Activated T-cell treated with anti-CD3 and anti-CD28 coated beads for 1 hour (primary cell): Measurements from ENCODE around the gene XPNPEP2.

ENCODE experiments used
- DNase-seq: peaks from one replicate; pipeline ENCODE4 v3.0.0-alpha.2; 2020; ENCODE audit warnings: low read depth

Gene XPNPEP2

GRCh38 chrX:129750971-129751370 is 12.2 kb downstream of the XPNPEP2 start:
- DNase-seq, result no peak

- no peak for DNase-seq
Observed at GRCh38 chrX:129754056-129755024, 15.6 kb downstream of the XPNPEP2 start.

GRCh38 chrX:129755779-129756650 is 17.2 kb downstream of the XPNPEP2 start:
- no peak for DNase-seq

- no peak for DNase-seq
Observed at GRCh38 chrX:129759576-129760061, 20.8 kb downstream of the XPNPEP2 start.

- DNase-seq, result no peak
Observed at GRCh38 chrX:129760155-129760554, 21.4 kb downstream of the XPNPEP2 start.

GRCh38 chrX:129760981-129761380 is 22.2 kb downstream of the XPNPEP2 start:
- no peak for DNase-seq

GRCh38 chrX:129761596-129761995 is 22.8 kb downstream of the XPNPEP2 start:
- no peak for DNase-seq

- DNase-seq, result no peak
Observed at GRCh38 chrX:129762448-129762847, 23.7 kb downstream of the XPNPEP2 start.

- DNase-seq, result no peak
Observed at GRCh38 chrX:129763666-129764065, 24.9 kb downstream of the XPNPEP2 start.

GRCh38 chrX:129768186-129768585 is 29.4 kb downstream of the XPNPEP2 start:
- no peak for DNase-seq

- no peak for DNase-seq
Observed at GRCh38 chrX:129768586-129769466, 30.0 kb downstream of the XPNPEP2 start.

- DNase-seq, result peak; percentile 58
Observed at GRCh38 chrX:129769467-129770154, 30.8 kb downstream of the XPNPEP2 start.

- DNase-seq, result no peak
Observed at GRCh38 chrX:129771266-129771995, 32.7 kb downstream of the XPNPEP2 start.

- DNase-seq, result no peak
Observed at GRCh38 chrX:129772796-129773431, 34.1 kb downstream of the XPNPEP2 start.

- DNase-seq, result no peak
Observed at GRCh38 chrX:129773649-129774458, 35.1 kb downstream of the XPNPEP2 start.

- peak; percentile 45 for DNase-seq
Observed at GRCh38 chrX:129777218-129778030, 38.6 kb downstream of the XPNPEP2 start.

GRCh38 chrX:129779086-129779672 is 40.4 kb downstream of the XPNPEP2 start:
- no peak for DNase-seq

- peak; percentile 48 for DNase-seq
Observed at GRCh38 chrX:129779747-129780146, 41.0 kb downstream of the XPNPEP2 start, which contains the start of gene SASH3. SASH3 (plus strand) TSS chrX:129779949; CDS start chrX:129780098, 149 bp downstream.
